Stimulated activated CD8-positive, alpha-beta memory T cell treated with anti-CD3 and anti-CD28 coated beads, Interleukin-7, amount 100 ng/mL, for 1 hour (primary cell): ENCODE measurements around the gene LZTR1.
A peak's percentile ranks its signal among the peaks of the same experiment; 100 is the strongest.
"Not testable (repeated sequence)": the region's sequence is repeated elsewhere in the genome, so short reads cannot be mapped to it uniquely, and the experiment has no call there.

ENCODE experiments used
- DNase-seq, 2 donors: peaks; one replicate each; pipeline ENCODE4 v3.0.0-alpha.2; 2020; ENCODE audit warnings: low read depth in 2 of 2

LZTR1 gene

GRCh38 chr22:21033895-21034294, 51.8 kb downstream of the LZTR1 start:
- no peak for DNase-seq

- DNase-seq: no peak
Observed at GRCh38 chr22:21034989-21035388, 52.9 kb downstream of the LZTR1 start.

DNA sequence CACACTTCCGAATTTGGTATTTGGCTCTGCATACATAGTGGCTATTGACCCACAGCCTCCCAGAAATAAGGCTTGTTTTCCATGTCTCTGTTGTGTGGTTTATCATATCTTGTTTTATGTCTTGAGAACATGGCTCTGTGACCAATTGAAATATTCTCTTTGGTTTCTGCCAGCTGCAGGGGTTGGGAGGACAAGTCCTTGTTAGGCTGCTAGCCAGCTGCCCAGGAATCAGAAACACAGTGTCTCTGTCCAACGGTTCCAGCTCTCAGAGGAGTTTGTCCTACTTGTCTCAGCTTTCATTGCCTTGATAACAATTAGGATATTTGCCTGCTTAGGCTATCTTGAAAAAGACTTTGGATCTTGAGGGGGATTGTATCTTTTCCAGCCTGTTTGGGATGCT, 56.3 kb downstream of the LZTR1 start:
- no peak for DNase-seq

DNA sequence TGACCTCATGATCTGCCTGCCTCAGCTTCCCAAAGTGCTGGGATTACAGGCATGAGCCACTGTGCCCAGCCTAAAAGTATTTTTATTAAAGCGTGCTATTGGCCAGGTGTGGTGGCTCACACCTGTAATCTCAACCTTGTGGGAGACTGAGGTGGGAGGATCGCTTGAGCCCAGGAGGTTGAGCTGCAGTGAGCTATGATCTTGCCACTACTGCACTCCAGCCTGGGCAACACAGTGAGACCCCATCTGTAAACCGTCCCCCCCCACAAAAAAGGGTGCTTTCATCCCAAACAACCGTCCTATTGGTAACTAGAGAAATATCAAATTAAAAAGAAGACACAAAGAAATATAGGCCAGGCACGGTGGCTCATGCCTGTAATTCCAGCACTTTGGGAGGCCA, 57.1 kb downstream of the LZTR1 start:
- not testable (repeated sequence) for DNase-seq

GRCh38 chr22:21041937-21042336, 59.8 kb downstream of the LZTR1 start:
- no peak for DNase-seq

GRCh38 chr22:21042978-21043859, 61.1 kb downstream of the LZTR1 start:
- no peak for DNase-seq

GRCh38 chr22:21043860-21044535, 61.9 kb downstream of the LZTR1 start:
- DNase-seq: no peak

GRCh38 chr22:21044931-21045584, 63.0 kb downstream of the LZTR1 start:
- no peak for DNase-seq

- DNase-seq: peak; percentile 41 to 43
Observed at GRCh38 chr22:21045585-21046294, 63.6 kb downstream of the LZTR1 start, which contains the start of gene LRRC74B. LRRC74B (plus strand) TSS chr22:21045946; CDS start chr22:21045987, 41 bp downstream.

GRCh38 chr22:21047035-21047661, 65.1 kb downstream of the LZTR1 start:
- no peak for DNase-seq

GRCh38 chr22:21047730-21048129, 65.6 kb downstream of the LZTR1 start:
- DNase-seq: no peak

GRCh38 chr22:21048448-21048847, 66.4 kb downstream of the LZTR1 start:
- DNase-seq: not testable (repeated sequence)
